ENCODE data around the gene PRR12.

Gene PRR12

GRCh38 chr19:49651029-49651819 is 60.2 kb downstream of the PRR12 start:
- no peak for DNase-seq

- no peak for DNase-seq
Observed at GRCh38 chr19:49651820-49652550, 61.0 kb downstream of the PRR12 start.

GRCh38 chr19:49652551-49653465 is 61.8 kb downstream of the PRR12 start:
- no peak for DNase-seq

- no peak for DNase-seq
Observed at GRCh38 chr19:49653466-49653806, 62.5 kb downstream of the PRR12 start.

- no peak for DNase-seq
Observed at GRCh38 chr19:49654581-49654980, 63.6 kb downstream of the PRR12 start.

- no peak for DNase-seq
Observed at GRCh38 chr19:49655570-49656455, 64.8 kb downstream of the PRR12 start.

- DNase-seq, result no peak
Observed at GRCh38 chr19:49656456-49657109, 65.6 kb downstream of the PRR12 start.

- no peak for DNase-seq
Observed at GRCh38 chr19:49657493-49658138, 66.6 kb downstream of the PRR12 start.

- DNase-seq, result no peak
Observed at GRCh38 chr19:49658139-49658517, 67.1 kb downstream of the PRR12 start.

- no peak for DNase-seq
Observed at GRCh38 chr19:49658566-49659442, 67.8 kb downstream of the PRR12 start.

GRCh38 chr19:49660338-49660961 is 69.5 kb downstream of the PRR12 start:
- DNase-seq, result no peak

- DNase-seq, result no peak
Observed at GRCh38 chr19:49662011-49662410, 71.0 kb downstream of the PRR12 start.

- no peak for DNase-seq
Observed at GRCh38 chr19:49663224-49663623, 72.2 kb downstream of the PRR12 start.

GRCh38 chr19:49664171-49665035 is 73.4 kb downstream of the PRR12 start:
- peak; percentile 46 for DNase-seq

- DNase-seq, result no peak
Observed at GRCh38 chr19:49665036-49665350, 74.0 kb downstream of the PRR12 start.

GRCh38 chr19:49665351-49666119 is 74.6 kb downstream of the PRR12 start, which contains the start of the genes BCL2L12 and IRF3:
Gene BCL2L12 (plus strand): TSS chr19:49665933. CDS start chr19:49666693, 760 bp downstream.
Gene IRF3 (minus strand): TSS chr19:49665857. CDS start chr19:49664838, 1,019 bp downstream.
- DNase-seq, result peak; percentile 85

GRCh38 chr19:49666120-49666444 is 75.1 kb downstream of the PRR12 start:
- DNase-seq, result no peak

- no peak for DNase-seq
Observed at GRCh38 chr19:49667473-49667872, 76.5 kb downstream of the PRR12 start.
